ENCODE measurements around the gene TLK2.
"Not testable (repeated sequence)": the region's sequence is repeated elsewhere in the genome, so short reads cannot be mapped to it uniquely, and the experiment has no call there.

Gene TLK2

GRCh38 chr17:62482553-62482952 is 3.9 kb downstream of the TLK2 start:
- not testable (repeated sequence) for H3K27me3 ChIP-seq (replicated peaks; ENCODE audit: control insufficient read depth, insufficient read depth, low read length, poor library complexity, severe bottlenecking); H3K36me3 ChIP-seq (ENCODE audit: control insufficient read depth, insufficient read depth, low read length); DNase-seq; H3K9me3 ChIP-seq (ENCODE audit: control insufficient read depth, low read length); H3K4me3 ChIP-seq (ENCODE audit: insufficient read depth, low read depth, low read length, poor library complexity, severe bottlenecking); H3K27ac ChIP-seq (ENCODE audit: insufficient read depth, low read length, poor library complexity, severe bottlenecking); H3K4me1 ChIP-seq (ENCODE audit: control insufficient read depth, insufficient read depth, low read length, poor library complexity, severe bottlenecking)

DNA sequence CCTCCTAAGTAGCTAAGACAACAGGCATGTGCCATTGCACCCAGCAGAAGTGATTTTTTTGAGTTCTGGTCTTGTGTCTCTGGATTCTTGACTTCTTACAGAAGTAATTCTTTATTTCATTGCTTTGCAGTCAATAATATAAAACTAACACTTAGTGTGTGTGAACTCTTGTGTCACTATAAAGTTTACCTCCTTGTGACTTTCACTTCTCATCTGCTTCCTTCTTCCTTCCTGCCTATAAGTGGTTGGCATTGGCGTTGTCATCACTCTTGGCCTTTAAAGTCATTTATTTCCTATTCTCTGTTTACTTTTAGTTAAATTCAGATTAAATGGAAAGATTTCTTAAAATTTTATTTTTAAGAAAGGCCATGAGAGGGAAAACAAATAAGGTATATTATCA is 12.4 kb downstream of the TLK2 start:
- not testable (repeated sequence) for H3K36me3 ChIP-seq (ENCODE audit: control insufficient read depth, insufficient read depth, low read length); H3K27me3 ChIP-seq (replicated peaks; ENCODE audit: control insufficient read depth, insufficient read depth, low read length, poor library complexity, severe bottlenecking)

DNA sequence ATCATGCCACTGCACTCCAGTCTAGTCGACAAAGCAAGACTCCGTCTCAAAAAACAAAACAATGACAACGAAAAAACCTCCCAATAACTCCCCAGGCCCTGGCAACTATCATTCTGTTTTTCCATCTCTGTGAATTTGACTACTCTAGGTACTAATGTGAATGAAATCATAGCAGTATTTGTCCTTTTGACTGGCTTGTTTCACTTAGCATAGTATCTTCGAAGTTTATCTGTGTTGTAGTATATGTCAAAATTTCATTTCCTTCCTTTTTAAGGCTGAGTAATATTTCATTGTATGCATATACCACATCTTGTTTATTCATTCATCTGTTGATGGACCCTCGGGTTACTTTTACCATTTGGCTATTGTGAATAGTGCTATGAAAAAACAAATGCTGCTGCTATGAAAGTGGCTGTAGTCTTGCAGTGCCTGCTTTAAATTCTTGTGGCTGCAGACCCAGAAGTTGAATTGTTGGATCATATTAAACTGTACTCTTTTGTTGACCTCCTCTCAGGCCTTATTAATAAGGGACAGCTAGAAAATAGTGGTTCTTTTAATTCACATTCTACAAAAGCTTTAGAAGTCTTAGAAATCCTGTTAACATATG is 14.5 kb downstream of the TLK2 start:
- not testable (repeated sequence) for H3K27ac ChIP-seq (ENCODE audit: insufficient read depth, low read length, poor library complexity, severe bottlenecking); H3K27me3 ChIP-seq (replicated peaks; ENCODE audit: control insufficient read depth, insufficient read depth, low read length, poor library complexity, severe bottlenecking); H3K9me3 ChIP-seq (ENCODE audit: control insufficient read depth, low read length); H3K4me1 ChIP-seq (ENCODE audit: control insufficient read depth, insufficient read depth, low read length, poor library complexity, severe bottlenecking); DNase-seq; H3K36me3 ChIP-seq (ENCODE audit: control insufficient read depth, insufficient read depth, low read length); H3K4me3 ChIP-seq (ENCODE audit: insufficient read depth, low read depth, low read length, poor library complexity, severe bottlenecking)

More for the DNA sequence above, 12.4 kb downstream of the TLK2 start:
- DNase-seq; H3K4me3 ChIP-seq (ENCODE audit: insufficient read depth, low read depth, low read length, poor library complexity, severe bottlenecking); H3K9me3 ChIP-seq (ENCODE audit: control insufficient read depth, low read length); H3K4me1 ChIP-seq (ENCODE audit: control insufficient read depth, insufficient read depth, low read length, poor library complexity, severe bottlenecking); H3K27ac ChIP-seq (ENCODE audit: insufficient read depth, low read length, poor library complexity, severe bottlenecking): not testable (repeated sequence)

DNA sequence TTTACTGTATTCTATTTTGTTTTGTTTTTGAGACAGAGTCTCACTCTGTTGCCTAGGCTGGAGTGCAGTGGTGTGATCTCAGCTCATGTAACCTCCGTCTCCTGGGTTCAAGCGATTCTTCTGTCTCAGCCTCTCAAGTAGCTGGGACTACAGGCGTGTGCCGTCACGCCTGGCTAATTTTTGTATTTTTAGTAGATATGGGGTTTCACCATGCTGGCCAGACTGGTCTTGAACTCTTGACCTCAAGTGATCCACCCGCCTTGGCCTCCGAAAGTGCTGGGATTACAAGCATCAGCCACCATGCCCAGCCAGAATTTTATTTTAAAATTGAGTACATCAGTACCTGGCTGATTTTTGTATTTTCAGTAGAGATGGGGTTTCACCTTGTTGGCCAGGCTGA is 15.4 kb downstream of the TLK2 start:
- not testable (repeated sequence) for DNase-seq; H3K4me1 ChIP-seq (ENCODE audit: control insufficient read depth, insufficient read depth, low read length, poor library complexity, severe bottlenecking); H3K4me3 ChIP-seq (ENCODE audit: insufficient read depth, low read depth, low read length, poor library complexity, severe bottlenecking); H3K27me3 ChIP-seq (replicated peaks; ENCODE audit: control insufficient read depth, insufficient read depth, low read length, poor library complexity, severe bottlenecking); H3K9me3 ChIP-seq (ENCODE audit: control insufficient read depth, low read length); H3K36me3 ChIP-seq (ENCODE audit: control insufficient read depth, insufficient read depth, low read length); H3K27ac ChIP-seq (ENCODE audit: insufficient read depth, low read length, poor library complexity, severe bottlenecking)

GRCh38 chr17:62496344-62496743 is 17.7 kb downstream of the TLK2 start:
- DNase-seq, result not testable (repeated sequence)

DNA sequence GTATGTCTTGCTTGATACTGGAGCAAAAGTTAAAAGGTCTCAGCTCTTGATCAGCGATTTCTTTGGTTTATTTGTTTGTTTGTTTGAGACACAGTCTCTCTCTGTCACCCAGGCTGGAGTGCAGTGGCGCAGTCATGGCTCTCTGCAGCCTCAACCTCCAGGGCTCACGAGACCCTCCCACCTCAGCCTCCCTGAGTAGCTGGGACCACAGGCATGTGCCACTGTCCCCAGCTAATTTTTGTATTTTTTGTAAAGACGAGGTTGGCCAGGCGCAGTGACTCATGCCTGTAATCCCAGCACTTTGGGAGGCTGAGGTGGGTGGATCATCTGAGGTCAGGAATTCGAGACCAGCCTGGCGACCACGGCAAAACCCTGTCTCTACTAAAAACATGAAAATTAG is 20.2 kb downstream of the TLK2 start:
- H3K4me1 ChIP-seq (ENCODE audit: control insufficient read depth, insufficient read depth, low read length, poor library complexity, severe bottlenecking); H3K9me3 ChIP-seq (ENCODE audit: control insufficient read depth, low read length); H3K4me3 ChIP-seq (ENCODE audit: insufficient read depth, low read depth, low read length, poor library complexity, severe bottlenecking); H3K27me3 ChIP-seq (replicated peaks; ENCODE audit: control insufficient read depth, insufficient read depth, low read length, poor library complexity, severe bottlenecking); H3K27ac ChIP-seq (ENCODE audit: insufficient read depth, low read length, poor library complexity, severe bottlenecking); H3K36me3 ChIP-seq (ENCODE audit: control insufficient read depth, insufficient read depth, low read length); DNase-seq: not testable (repeated sequence)

More at GRCh38 chr17:62496344-62496743, 17.7 kb downstream of the TLK2 start:
- not testable (repeated sequence) for H3K36me3 ChIP-seq (ENCODE audit: control insufficient read depth, insufficient read depth, low read length); H3K27ac ChIP-seq (ENCODE audit: insufficient read depth, low read length, poor library complexity, severe bottlenecking); H3K9me3 ChIP-seq (ENCODE audit: control insufficient read depth, low read length); H3K4me3 ChIP-seq (ENCODE audit: insufficient read depth, low read depth, low read length, poor library complexity, severe bottlenecking); H3K27me3 ChIP-seq (replicated peaks; ENCODE audit: control insufficient read depth, insufficient read depth, low read length, poor library complexity, severe bottlenecking); H3K4me1 ChIP-seq (ENCODE audit: control insufficient read depth, insufficient read depth, low read length, poor library complexity, severe bottlenecking)

GRCh38 chr17:62500463-62500862 is 21.8 kb downstream of the TLK2 start:
- not testable (repeated sequence) for H3K9me3 ChIP-seq (ENCODE audit: control insufficient read depth, low read length); DNase-seq; H3K4me3 ChIP-seq (ENCODE audit: insufficient read depth, low read depth, low read length, poor library complexity, severe bottlenecking); H3K36me3 ChIP-seq (ENCODE audit: control insufficient read depth, insufficient read depth, low read length); H3K27me3 ChIP-seq (replicated peaks; ENCODE audit: control insufficient read depth, insufficient read depth, low read length, poor library complexity, severe bottlenecking); H3K27ac ChIP-seq (ENCODE audit: insufficient read depth, low read length, poor library complexity, severe bottlenecking); H3K4me1 ChIP-seq (ENCODE audit: control insufficient read depth, insufficient read depth, low read length, poor library complexity, severe bottlenecking)

DNA sequence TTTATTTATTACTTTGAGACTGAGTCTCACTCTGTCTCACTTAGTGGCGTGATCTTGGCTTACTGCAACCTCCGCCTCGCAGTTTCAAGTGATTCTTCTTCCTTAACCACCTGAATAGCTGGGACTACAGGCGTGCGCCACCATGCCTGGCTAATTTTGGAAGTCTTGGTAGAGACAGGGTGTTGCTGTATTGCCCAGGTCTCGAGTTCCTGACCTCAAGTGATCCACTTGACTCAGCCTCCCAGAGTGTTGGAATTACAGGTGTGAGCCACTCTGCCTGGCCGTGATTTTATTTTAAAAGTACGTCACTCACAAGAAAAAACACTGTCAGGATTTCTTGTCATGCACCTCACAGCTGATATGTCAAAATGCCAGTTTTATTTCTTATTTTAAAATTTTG is 26.2 kb downstream of the TLK2 start:
- not testable (repeated sequence) for H3K4me1 ChIP-seq (ENCODE audit: control insufficient read depth, insufficient read depth, low read length, poor library complexity, severe bottlenecking); H3K4me3 ChIP-seq (ENCODE audit: insufficient read depth, low read depth, low read length, poor library complexity, severe bottlenecking); DNase-seq; H3K27ac ChIP-seq (ENCODE audit: insufficient read depth, low read length, poor library complexity, severe bottlenecking); H3K27me3 ChIP-seq (replicated peaks; ENCODE audit: control insufficient read depth, insufficient read depth, low read length, poor library complexity, severe bottlenecking); H3K9me3 ChIP-seq (ENCODE audit: control insufficient read depth, low read length); H3K36me3 ChIP-seq (ENCODE audit: control insufficient read depth, insufficient read depth, low read length)

DNA sequence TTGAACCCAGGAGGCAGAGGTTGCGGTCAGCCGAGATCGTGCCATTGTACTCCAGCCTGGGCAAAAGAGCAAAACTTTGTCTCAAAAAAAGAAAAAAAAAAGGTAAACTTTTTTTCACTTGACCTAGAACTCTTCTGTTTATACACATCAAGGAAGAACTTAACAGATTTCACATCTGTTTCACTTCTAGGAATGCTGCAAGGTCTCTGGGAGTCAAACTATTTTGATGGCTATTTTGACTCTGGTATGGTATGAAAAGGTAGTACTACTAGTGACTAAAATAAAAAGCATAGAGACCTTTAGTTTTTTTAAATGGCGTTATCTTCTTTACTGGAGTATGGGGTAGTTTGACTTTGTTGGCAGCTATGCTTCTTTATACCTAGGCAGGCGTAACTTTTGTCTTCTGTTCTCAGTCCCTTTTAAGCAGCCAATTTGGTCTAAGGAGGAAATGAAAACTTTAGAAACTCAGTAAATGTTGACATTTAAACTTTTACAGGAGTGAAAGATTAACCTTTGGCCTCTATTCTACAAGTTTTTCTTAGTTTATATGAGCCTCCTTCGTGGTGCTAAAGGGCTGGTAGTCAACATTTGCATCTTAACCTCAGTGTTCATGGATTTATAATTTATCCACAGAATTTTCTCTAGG is 28.7 kb downstream of the TLK2 start:
- H3K27ac ChIP-seq (ENCODE audit: insufficient read depth, low read length, poor library complexity, severe bottlenecking); H3K4me3 ChIP-seq (ENCODE audit: insufficient read depth, low read depth, low read length, poor library complexity, severe bottlenecking); DNase-seq; H3K4me1 ChIP-seq (ENCODE audit: control insufficient read depth, insufficient read depth, low read length, poor library complexity, severe bottlenecking); H3K9me3 ChIP-seq (ENCODE audit: control insufficient read depth, low read length); H3K36me3 ChIP-seq (ENCODE audit: control insufficient read depth, insufficient read depth, low read length); H3K27me3 ChIP-seq (replicated peaks; ENCODE audit: control insufficient read depth, insufficient read depth, low read length, poor library complexity, severe bottlenecking): not testable (repeated sequence)

- H3K9me3 ChIP-seq (ENCODE audit: control insufficient read depth, low read length); DNase-seq; H3K4me1 ChIP-seq (ENCODE audit: control insufficient read depth, insufficient read depth, low read length, poor library complexity, severe bottlenecking); H3K27ac ChIP-seq (ENCODE audit: insufficient read depth, low read length, poor library complexity, severe bottlenecking); H3K4me3 ChIP-seq (ENCODE audit: insufficient read depth, low read depth, low read length, poor library complexity, severe bottlenecking); H3K27me3 ChIP-seq (replicated peaks; ENCODE audit: control insufficient read depth, insufficient read depth, low read length, poor library complexity, severe bottlenecking); H3K36me3 ChIP-seq (ENCODE audit: control insufficient read depth, insufficient read depth, low read length): not testable (repeated sequence)
These were observed 31.7 kb downstream of the TLK2 start for GRCh38 chr17:62510247-62510819.
